ENCODE data around the gene ABCC1. TPM values are rescaled to one million over a fixed set of nuclear protein-coding genes. Genes with fewer than 3 reads are reported as not detected.

Gene ABCC1
- total RNA-seq, 1 donor from 2014 or later = 18.1 TPM

- DNase-seq (ENCODE audit: low read depth) = no peak
- no peak overlapping the region for H3K4me3 ChIP-seq (ENCODE audit: low read depth, low read length)
- TF ChIP-seq, protein P1, sequence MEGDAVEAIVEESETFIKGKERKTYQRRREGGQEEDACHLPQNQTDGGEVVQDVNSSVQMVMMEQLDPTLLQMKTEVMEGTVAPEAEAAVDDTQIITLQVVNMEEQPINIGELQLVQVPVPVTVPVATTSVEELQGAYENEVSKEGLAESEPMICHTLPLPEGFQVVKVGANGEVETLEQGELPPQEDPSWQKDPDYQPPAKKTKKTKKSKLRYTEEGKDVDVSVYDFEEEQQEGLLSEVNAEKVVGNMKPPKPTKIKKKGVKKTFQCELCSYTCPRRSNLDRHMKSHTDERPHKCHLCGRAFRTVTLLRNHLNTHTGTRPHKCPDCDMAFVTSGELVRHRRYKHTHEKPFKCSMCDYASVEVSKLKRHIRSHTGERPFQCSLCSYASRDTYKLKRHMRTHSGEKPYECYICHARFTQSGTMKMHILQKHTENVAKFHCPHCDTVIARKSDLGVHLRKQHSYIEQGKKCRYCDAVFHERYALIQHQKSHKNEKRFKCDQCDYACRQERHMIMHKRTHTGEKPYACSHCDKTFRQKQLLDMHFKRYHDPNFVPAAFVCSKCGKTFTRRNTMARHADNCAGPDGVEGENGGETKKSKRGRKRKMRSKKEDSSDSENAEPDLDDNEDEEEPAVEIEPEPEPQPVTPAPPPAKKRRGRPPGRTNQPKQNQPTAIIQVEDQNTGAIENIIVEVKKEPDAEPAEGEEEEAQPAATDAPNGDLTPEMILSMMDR (conservative IDR thresholded peaks at IDR 0.05; ENCODE audit: low read depth, low read length) = no peak
Observed at GRCh38 chr16:16063683-16064082, 114.3 kb downstream of the ABCC1 start.

- TF ChIP-seq, protein P1 (conservative IDR thresholded peaks at IDR 0.05; ENCODE audit: low read depth, low read length) = no peak
- no peak for DNase-seq (ENCODE audit: low read depth)
- H3K4me3 ChIP-seq (ENCODE audit: low read depth, low read length) = no peak overlapping the region
Observed at GRCh38 chr16:16064874-16065384, 115.5 kb downstream of the ABCC1 start.

- H3K4me3 ChIP-seq (ENCODE audit: low read depth, low read length) = no peak overlapping the region
- no peak for DNase-seq (ENCODE audit: low read depth)
- TF ChIP-seq, protein P1 (conservative IDR thresholded peaks at IDR 0.05; ENCODE audit: low read depth, low read length) = no peak
Observed at GRCh38 chr16:16067127-16067526, 117.7 kb downstream of the ABCC1 start.

DNA sequence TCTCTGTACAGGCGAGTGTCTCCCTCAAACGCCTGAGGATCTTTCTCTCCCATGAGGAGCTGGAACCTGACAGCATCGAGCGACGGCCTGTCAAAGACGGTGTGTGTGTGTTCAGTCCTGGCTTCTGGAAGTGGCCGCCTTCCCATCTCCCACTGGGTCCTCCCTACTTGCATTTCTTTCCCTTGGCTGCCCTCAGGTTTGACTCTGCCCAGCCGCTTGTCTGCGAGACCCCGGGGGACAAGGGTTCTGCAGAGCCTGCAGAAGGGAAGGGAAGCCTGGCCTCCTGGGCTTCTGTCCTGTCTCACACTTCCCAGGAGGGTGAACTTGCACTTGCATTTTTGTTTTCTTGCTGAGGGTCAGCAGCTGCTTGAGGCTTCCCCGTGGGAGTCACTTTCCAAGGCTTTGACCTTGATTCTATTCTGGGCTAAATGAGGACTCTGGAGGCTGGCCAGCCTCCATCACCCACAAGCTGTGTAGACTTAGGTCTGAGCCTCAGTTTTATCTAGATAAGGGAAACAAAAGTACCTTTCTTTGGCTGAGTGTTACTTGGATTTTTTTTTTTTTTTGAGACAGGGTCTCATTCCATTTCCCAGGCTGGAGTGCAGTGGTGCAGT lies 122.3 kb downstream of the ABCC1 start:
- DNase-seq (ENCODE audit: low read depth) = no peak
- TF ChIP-seq, protein P1 (conservative IDR thresholded peaks at IDR 0.05; ENCODE audit: low read depth, low read length) = no peak
- no peak overlapping the region for H3K4me3 ChIP-seq (ENCODE audit: low read depth, low read length)

DNA sequence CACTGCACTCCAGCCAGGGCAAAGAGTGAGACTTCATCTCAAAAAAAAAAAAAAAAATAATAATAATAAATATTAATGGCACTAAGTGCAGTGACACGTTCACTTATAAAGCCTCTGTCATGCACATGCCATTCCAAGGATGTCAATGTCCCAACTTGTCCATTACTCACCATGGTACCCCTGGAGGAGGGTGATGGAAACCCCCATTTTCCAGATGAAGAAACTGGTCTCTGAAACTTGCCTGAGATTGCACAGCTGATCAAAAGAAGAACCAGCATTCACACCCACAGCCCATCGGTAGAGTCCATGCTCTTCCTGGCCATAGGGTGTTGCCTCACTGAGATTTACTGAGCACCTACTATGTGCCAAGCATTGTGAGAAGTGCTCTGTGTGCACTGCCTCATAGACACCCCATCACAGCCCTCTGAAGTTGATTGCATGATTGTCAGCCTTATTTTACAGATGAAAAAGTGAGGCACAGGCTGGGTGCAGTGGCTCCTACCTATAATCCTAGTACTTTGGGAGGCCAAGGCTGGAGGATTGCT lies 123.7 kb downstream of the ABCC1 start:
- no peak for DNase-seq (ENCODE audit: low read depth)
- TF ChIP-seq, protein P1 (conservative IDR thresholded peaks at IDR 0.05; ENCODE audit: low read depth, low read length) = no peak
- no peak overlapping the region for H3K4me3 ChIP-seq (ENCODE audit: low read depth, low read length)

GRCh38 chr16:16073891-16074881 lies 124.8 kb downstream of the ABCC1 start:
- H3K4me3 ChIP-seq (ENCODE audit: low read depth, low read length) = no peak overlapping the region
- peak; percentile 74 for DNase-seq (ENCODE audit: low read depth)
- TF ChIP-seq, protein P1 (conservative IDR thresholded peaks at IDR 0.05; ENCODE audit: low read depth, low read length) = peak; percentile 21

Measured in epithelial cell of proximal tubule (primary cell).